GM04504 (cell line): ENCODE measurements around the gene ARHGAP6.

Experiments used
- DNase-seq: peaks from one replicate; pipeline ENCODE4 v3.0.0-alpha.2; 2012; ENCODE audit warnings: low read depth

Gene ARHGAP6

DNA sequence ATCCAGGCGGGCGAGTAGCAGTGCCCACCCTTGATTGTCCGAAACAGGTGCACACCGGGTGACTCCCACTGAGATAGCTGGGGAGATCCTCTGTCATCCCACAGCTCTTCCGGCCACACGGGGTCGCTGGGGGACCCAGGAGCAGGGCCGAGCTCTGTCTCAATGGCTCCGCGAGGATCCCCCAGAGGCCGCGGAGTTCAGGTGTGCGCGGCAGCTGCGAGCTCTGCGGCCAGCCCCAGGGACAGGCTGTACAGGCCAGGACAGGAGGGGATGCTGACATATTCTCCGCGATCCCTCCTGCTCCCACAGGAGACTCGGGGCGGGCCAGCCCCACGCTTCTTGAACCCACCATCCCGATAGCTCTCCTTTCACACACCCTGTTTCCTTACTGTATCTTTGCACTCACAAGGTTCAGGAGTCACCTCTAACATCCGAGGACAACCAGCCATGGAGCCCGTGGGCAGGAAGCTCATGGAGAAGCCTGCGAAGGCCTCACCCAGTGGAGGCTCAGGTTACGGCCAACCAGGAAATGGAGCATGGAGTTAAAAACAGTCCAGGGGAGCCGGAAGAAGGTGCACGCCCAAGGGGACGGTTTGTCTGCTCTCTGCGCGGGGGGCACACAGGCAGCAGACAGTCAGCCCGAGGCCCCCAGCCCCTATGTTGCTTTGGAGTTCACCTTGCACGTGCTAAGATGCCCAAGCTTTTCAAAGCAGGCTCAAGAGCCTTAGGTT lies 450.4 kb downstream of the ARHGAP6 start:
- DNase-seq: no peak

GRCh38 chrX:11214346-11215190 lies 451.2 kb downstream of the ARHGAP6 start:
- DNase-seq: no peak

GRCh38 chrX:11212741-11213140 lies 453.0 kb downstream of the ARHGAP6 start:
- no peak for DNase-seq

DNA sequence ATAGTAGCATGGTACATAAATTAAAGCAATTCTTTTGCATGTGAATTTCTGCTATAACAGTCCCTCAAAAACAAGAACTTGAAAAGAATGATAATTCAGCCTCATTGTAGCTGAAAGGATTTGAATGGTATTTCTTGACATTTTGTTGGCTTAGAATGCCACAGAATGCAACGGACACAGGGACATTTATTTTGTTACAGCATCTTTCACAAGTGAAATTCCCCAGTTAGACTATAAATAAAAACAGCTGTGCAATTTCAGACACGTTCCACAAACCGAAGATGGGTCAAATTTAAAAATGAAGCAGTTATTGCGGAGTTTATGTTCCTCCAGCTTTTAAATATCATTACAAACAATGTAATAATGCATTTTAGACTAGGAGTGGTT lies 455.3 kb downstream of the ARHGAP6 start:
- DNase-seq: no peak

DNA sequence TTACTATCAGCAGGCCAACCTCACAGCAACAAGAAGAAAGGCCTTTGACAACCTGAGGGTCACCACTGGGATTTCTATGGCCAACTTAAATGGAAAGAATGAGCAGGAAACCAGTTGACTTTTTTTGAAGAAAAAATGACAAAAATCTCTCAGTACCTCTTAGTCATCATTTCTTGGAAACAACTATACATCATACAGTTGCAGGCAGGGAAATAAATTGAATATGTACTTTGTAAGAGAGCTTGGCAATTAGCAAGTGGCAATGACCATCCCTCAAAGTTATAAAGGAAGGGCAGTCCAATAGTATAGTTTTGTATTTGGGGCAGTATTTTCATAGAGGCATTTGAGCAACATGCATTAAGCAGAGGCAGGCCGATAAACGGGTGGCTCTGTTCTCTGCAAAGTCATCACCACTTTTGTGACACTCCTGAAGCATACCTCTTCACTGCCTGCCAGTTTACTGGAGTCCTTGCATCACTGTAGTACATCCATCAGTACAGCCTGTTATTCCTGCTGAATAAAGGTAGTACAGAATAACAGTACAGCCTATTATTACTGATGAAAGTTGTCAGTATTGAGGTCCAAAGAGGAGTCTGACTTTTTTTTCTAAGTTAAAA lies 455.8 kb downstream of the ARHGAP6 start:
- DNase-seq: no peak

GRCh38 chrX:11206716-11207115 lies 459.0 kb downstream of the ARHGAP6 start:
- no peak for DNase-seq

GRCh38 chrX:11205796-11206195 lies 459.9 kb downstream of the ARHGAP6 start:
- DNase-seq: no peak

DNA sequence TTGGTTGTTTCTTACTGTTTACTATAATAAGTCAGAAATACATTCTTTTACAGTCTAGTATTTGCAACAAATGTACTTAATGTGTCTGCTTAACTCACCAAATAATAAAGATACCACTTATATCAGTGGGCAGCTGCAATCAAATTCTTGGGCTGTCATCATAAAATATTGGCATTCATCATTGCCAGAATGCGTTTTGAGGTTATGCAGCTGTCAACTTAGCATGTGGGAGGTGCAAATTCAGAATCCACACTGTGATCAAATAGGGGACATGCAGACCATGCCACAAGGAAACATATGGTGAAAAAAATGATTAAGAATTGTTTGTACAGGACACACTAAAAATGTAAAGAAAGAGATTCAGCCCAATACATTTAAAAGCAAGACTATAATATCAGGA lies 468.0 kb downstream of the ARHGAP6 start:
- DNase-seq: no peak

GRCh38 chrX:11196476-11196875 lies 469.2 kb downstream of the ARHGAP6 start:
- DNase-seq: no peak

GRCh38 chrX:11193035-11193469 lies 472.7 kb downstream of the ARHGAP6 start:
- no peak for DNase-seq

DNA sequence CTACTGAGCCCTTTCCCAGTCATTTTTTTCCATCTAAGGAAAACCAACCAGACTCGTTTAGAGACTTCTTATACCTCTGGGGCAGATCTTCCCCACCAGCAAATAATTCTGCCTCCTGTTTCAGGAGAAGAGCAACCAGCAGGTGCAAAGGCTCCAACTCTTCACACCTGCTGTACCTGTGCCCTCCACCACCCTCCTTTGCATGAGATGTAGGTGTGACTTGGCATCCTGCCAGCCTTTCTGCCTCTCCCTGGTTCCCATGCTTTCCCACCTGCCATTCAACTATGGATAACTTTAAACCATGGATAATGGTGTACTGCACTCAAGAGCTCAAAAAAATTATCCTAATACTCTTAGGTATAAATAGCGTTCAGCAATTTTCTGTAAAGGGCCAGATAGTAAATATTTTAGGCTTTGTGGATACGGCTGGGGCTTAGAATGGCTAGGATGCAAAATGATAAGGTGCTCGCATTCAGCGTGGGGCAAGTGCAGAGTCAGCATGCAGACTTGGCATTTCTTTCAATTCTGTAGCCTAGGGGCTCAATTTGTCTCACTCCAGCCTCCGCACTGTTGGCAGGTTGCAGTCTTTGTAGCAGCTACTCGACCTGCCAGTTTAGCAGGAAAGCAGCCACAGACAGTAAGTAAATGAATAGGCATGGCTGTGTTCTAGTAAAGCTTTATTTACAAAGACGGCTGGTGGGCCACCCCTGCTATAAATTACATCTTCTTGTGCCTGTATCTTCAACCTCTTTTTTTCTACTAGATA lies 474.8 kb downstream of the ARHGAP6 start:
- DNase-seq: no peak

GRCh38 chrX:11189097-11189496 lies 476.6 kb downstream of the ARHGAP6 start:
- no peak for DNase-seq

- peak; percentile 46 for DNase-seq
Measured at GRCh38 chrX:11188664-11189063, 477.1 kb downstream of the ARHGAP6 start.

DNA sequence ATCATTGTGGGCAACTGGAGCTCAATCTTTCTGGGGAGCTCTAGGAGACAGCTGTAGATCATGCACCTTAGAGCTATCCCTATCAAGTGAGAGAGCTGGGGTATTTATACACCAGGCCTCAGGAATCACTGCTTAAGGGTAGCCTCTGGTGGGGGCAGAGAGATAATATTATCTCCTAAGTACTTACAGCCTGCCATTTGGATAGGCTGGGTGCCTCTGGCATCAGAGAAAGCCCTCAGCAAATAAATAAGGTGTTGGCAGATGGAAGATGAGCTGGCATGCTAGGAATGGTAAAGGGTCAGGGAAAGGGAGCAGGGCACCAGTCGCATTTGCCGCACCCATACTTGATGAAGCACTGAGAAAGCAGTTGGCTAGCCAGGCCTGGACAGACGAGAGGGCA lies 478.7 kb downstream of the ARHGAP6 start:
- DNase-seq: no peak

DNA sequence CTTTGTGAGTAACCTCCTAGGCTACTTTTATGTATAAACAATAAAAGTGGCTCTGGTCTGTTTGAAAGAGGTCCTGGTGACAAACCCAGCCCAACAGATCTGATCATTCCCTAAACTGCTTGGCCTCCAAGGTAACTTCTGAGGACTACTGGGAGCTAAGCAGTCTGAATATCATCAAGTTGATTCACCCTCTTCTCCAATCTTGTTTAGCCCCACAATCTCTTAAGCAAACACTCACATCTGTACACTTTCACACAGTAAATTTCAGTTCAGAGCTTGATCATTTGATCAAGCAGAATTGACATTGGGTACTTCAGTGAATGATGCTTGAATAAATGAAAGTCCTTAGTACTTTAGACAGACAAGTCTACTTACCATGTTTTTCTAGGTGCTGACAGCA lies 479.9 kb downstream of the ARHGAP6 start:
- no peak for DNase-seq

DNA sequence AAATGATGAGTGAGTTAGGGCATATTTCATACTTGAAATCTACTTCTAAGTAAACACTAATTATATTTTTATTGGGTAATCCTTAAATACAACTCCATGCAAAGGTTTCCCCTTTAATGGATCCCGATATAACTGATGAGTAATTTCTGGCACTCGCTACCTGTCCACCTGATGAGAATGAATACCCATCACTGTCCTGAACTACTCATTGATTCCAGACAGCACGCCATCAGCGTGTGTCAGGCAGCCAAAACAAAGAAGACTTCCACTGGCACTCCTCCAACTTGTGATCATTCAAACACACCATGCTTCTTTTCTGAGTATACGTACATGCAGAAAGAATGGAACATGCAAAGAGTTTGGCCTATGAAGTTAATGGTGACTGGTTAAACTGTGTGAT lies 485.1 kb downstream of the ARHGAP6 start:
- DNase-seq: no peak

GRCh38 chrX:11172415-11172814 lies 493.3 kb downstream of the ARHGAP6 start:
- DNase-seq: no peak

DNA sequence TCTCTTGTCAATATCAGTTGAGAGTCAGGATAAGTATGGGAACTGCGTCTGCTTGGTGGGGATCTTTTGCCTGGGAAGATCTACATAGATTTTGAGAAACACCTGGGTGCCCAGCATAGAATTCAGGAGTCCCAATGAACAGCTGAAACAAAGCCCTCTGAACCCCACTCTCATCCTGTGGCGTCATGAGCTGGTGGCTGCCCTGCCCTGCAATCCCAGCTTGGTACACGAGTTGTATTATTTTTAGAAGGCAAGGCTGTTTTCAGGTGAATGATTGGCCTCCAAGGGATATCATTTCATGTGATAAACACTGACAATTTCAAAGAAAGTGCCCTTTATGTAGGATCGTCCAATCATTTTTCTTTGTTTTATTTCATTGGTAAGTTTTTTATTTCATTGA lies 493.8 kb downstream of the ARHGAP6 start:
- DNase-seq: no peak

GRCh38 chrX:11164433-11164832 lies 501.3 kb downstream of the ARHGAP6 start:
- DNase-seq: no peak

DNA sequence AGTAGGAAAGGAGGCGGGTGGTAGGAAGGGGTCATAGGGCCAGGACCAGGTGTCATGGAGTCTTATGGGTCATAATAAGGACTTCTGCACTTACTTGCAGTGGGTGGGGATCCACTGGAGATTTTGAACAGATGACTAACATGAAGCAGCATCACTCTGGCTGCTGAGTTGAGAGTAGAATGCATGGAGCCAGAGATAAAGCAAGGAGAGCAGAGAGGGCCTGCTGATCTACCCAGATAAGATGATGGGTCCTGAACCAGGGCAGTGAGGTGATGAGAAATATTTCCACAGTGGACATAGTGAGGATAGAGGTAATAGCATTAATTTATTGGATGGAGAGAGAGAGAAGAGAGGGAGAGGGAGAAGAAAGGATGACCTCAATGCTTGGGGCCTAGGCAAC lies 506.6 kb downstream of the ARHGAP6 start:
- no peak for DNase-seq

GRCh38 chrX:11151799-11152559 lies 513.7 kb downstream of the ARHGAP6 start:
- DNase-seq: no peak

- no peak for DNase-seq
Measured at GRCh38 chrX:11148401-11148800, 517.3 kb downstream of the ARHGAP6 start.
